HG02759 (cell line): Measurements from ENCODE around the gene BORCS6.

Experiments used
- ATAC-seq: cut with Tn5 transposase; IDR thresholded peaks from one replicate; pipeline ENCODE4 v1.9.1; 2021; ENCODE audit warnings: mild to moderate bottlenecking, moderate library complexity; ENCODE audit not compliant: unreplicated experiment

Gene BORCS6

GRCh38 chr17:8143581-8144400 lies 46.2 kb downstream of the BORCS6 start:
- no peak for ATAC-seq

- no peak for ATAC-seq
These were observed 46.9 kb downstream of the BORCS6 start for GRCh38 chr17:8142887-8143580.

DNA sequence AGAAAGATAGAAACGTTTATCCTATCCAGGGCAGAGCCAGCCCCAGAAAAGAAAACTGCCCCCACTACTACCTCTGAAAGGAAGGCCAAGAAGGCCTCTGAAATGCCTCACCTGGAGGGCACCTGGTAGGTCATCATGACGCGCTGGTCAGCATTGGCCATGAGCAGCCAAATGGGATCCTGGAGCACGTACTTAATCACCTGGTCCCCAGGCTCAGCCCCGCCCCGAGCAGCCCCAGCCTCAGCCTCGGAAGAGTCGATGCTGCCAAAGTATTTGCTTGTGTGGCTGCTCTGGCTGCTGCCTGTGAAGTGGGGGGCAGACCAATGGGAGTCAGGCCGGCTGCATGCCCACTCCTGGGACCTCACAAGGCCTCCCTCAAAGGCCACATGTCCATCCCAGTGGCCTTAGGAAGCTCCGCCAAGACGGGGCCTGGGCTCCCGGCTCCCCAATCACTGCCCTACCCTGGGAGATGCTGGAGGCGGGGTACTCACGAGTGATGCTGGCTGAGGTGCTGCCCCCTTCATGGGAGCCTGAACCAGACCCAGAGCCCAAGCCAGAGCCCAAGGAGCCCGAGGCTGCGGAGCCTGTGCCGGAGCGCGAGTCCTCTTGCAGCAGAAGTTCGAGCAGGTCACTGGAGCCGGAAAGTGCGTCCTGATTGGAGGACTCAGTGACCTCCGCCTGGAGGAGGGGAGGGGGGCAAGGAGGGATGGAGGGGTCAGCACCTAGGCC lies 47.7 kb downstream of the BORCS6 start:
- no peak for ATAC-seq

DNA sequence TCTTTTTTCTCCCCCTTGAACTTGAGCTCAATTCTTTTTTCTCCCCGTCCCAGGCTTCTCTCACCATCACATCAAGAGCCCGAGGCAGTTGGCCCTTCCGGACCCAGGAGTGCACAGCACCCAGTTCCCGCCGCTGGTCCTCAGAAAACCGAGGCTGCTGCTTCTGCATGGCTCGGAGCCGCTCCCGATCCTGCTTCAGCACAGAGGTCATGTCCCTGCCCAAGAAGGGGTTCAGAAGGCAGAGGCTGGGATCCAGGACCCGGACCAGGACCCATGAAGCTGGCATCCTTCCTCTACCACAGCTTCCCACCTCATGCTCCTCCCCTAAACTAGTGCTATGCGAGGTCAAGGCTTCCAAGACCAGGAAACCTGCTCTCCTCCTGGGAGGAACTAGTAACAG lies 48.2 kb downstream of the BORCS6 start:
- ATAC-seq = no peak

DNA sequence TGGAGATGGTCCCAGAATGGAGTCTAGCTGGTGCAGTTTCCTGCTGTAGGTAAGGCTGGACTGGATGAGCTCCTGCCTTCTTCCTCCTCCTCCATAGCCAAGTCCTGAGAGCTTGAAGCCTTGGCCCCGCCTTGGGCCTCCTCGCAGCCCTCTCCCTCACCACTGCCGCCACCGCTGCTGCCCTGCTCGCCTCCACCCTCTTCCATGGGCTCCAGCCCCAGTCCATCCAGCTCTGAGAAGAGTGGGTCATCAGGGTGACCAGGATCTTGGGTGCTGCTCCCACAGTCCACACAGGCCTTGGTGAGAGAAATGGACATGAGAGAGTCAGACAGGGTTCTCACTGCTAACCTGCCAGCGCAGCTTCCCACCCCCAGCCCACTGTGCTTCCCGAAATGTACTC lies 48.9 kb downstream of the BORCS6 start:
- ATAC-seq = no peak

- no peak for ATAC-seq
These were observed 49.6 kb downstream of the BORCS6 start for GRCh38 chr17:8140065-8141029.

GRCh38 chr17:8138672-8139371 lies 51.2 kb downstream of the BORCS6 start:
- peak; percentile 89 for ATAC-seq

DNA sequence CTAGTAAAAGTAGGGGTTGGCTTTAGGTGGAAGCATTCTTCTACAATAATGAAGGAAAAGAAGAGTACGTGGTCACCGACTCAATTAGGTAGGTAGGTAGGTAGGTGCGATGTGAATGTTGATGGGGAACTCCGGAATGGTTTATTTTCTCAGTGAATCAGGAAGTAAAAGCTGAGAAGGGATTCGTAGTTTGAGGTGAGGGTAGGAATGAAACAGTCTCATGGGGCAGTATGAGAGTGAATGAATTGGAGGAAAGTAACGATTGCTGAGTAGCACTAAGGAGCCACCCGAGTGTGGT lies 51.7 kb downstream of the BORCS6 start:
- ATAC-seq = peak; percentile 6
